Naive thymus-derived CD4-positive, alpha-beta T cell (primary cell): ENCODE measurements around the gene RPS6KB2. TPM values are rescaled to one million over a fixed set of nuclear protein-coding genes. Genes with fewer than 3 reads are reported as not detected.
A peak's percentile ranks its signal among the peaks of the same experiment; 100 is the strongest.

Experiments
- ATAC-seq: fragments of 150-1000 bp; cut with Tn5 transposase; 2 replicates; pipeline ENCODE4 v1.10.0; 2021; ENCODE audit warnings: mild to moderate bottlenecking, moderate library complexity
- CTCF ChIA-PET: fragments of 350-600 bp; sonication (Branson Sonifier 250); formaldehyde crosslinking; loops from one replicate; lab custom pipeline; 2021; ENCODE audit warnings: antibody characterized with exemption; lab: Charles Lee
- POLR2A ChIA-PET: fragments of 350-600 bp; sonication (Branson Sonifier 250); formaldehyde crosslinking; loops from one replicate; lab custom pipeline; 2021; ENCODE audit warnings: antibody characterized with exemption, inconsistent platforms; lab: Charles Lee
- DNase-seq, 9 donors: peaks; one replicate each; pipeline versions ENCODE4 v3.0.0 to v3.0.0-alpha.2; 2020 to 2022; ENCODE audit warnings: mixed read lengths in 1 of 9
- H3K27ac ChIP-seq: one replicate; pipeline ENCODE4 v1.7.0; 2013; ENCODE audit warnings: mild to moderate bottlenecking, low read depth, low read length, moderate library complexity
- H3K27me3 ChIP-seq, 2 donors: one replicate each; pipeline ENCODE4 v1.7.0; 2013; ENCODE audit warnings: low read length in 2 of 2, mild to moderate bottlenecking in 2 of 2, moderate library complexity in 2 of 2; ENCODE audit not compliant: control insufficient read depth in 2 of 2, insufficient read depth in 2 of 2
- H3K36me3 ChIP-seq, 3 experiments: 1 replicate in 2 of 3; 2 replicates in 1 of 3; pipeline ENCODE4 v1.7.0; 2013; ENCODE audit warnings: low read length in 3 of 3, mild to moderate bottlenecking in 3 of 3, moderate library complexity in 1 of 3; ENCODE audit not compliant: insufficient read depth in 3 of 3, control insufficient read depth in 2 of 3
- H3K4me1 ChIP-seq, 2 donors: one replicate each; pipeline ENCODE4 v1.7.0; 2013; ENCODE audit warnings: low read length in 2 of 2, mild to moderate bottlenecking in 2 of 2, moderate library complexity in 1 of 2; ENCODE audit not compliant: control insufficient read depth in 2 of 2, insufficient read depth in 2 of 2
- H3K4me3 ChIP-seq: 2 replicates; pipeline ENCODE4 v1.7.0; 2013; ENCODE audit warnings: mild to moderate bottlenecking, low read length
- H3K9me3 ChIP-seq, 3 experiments: 1 replicate in 2 of 3; 2 replicates in 1 of 3; pipeline ENCODE4 v1.7.0; 2013; ENCODE audit warnings: low read length in 3 of 3; ENCODE audit not compliant: control insufficient read depth in 2 of 3
- H3K27ac Mint-ChIP-seq, 9 donors: one replicate each; pipeline ENCODE4 v1.8.0; 2020 to 2022; ENCODE audit warnings: mixed read lengths in 9 of 9, mild to moderate bottlenecking in 8 of 9, moderate library complexity in 5 of 9, inconsistent platforms in 2 of 9
- H3K27me3 Mint-ChIP-seq, 5 donors: one replicate each; pipeline ENCODE4 v1.8.0; 2021 to 2022; ENCODE audit warnings: mixed read lengths in 5 of 5, mild to moderate bottlenecking in 1 of 5
- H3K36me3 Mint-ChIP-seq, 5 donors: one replicate each; pipeline ENCODE4 v1.8.0; 2020 to 2022; ENCODE audit warnings: mixed read lengths in 5 of 5, mild to moderate bottlenecking in 3 of 5, inconsistent platforms in 1 of 5
- H3K4me1 Mint-ChIP-seq, 7 donors: one replicate each; pipeline ENCODE4 v1.8.0; 2020 to 2022; ENCODE audit warnings: mixed read lengths in 7 of 7, mild to moderate bottlenecking in 3 of 7, inconsistent platforms in 1 of 7
- H3K4me3 Mint-ChIP-seq, 10 donors: one replicate each; pipeline ENCODE4 v1.8.0; 2020 to 2022; ENCODE audit warnings: mild to moderate bottlenecking in 10 of 10, mixed read lengths in 10 of 10, moderate library complexity in 6 of 10, inconsistent platforms in 2 of 10
- H3K9me3 Mint-ChIP-seq, 11 donors: one replicate each; pipeline ENCODE4 v1.8.0; 2020 to 2022; ENCODE audit warnings: mixed read lengths in 11 of 11, mild to moderate bottlenecking in 4 of 11, inconsistent platforms in 1 of 11, moderate library complexity in 1 of 11
- intact Hi-C, 2 donors: fragments of 100-400 bp; cut with micrococcal nuclease; formaldehyde crosslinking; loops; one replicate each; pipeline ENCODE4 v1.15.1; 2023
- polyA plus RNA-seq, 2 donors: library from polyadenylated mRNA; unstranded; fragments of 300-500 nt; fragmentation: Illumina TruSeq; gene quantifications; one replicate each; pipeline ENCODE4 v1.2.3, GENCODE V29; 2021
- total RNA-seq, 6 experiments: library from RNA in 5 of 6; stranded (reverse) in 5 of 6; gene quantifications; 1 replicate in 5 of 6; 2 replicates in 1 of 6; pipeline ENCODE4 v1.2.3 and lab custom pipeline; 2021 to 2026

RPS6KB2 gene
- total and polyA plus RNA-seq, 7 experiments from 2014 or later, result 45.2 to 83.9 (median 69.2) TPM

GRCh38 chr11:67451658-67451976, 23.3 kb downstream of the RPS6KB2 start:
- CTCF ChIA-PET, result interaction anchor here (0.8 to 1.3 kb wide), 2 partner anchors 13 to 83 kb away, joined by 3 read pairs; no protein-coding TSS in a partner anchor
- peaks cover 0 to 2% (median 0%) of the 10 kb centered on the region in 11 donors for H3K9me3 Mint-ChIP-seq
- Histone ChIP-seq H3K27ac (no peak overlapping the region), H3K36me3 (no peaks in the 10 kb centered on the region), H3K4me1 (peaks cover 14 to 31% of the 10 kb centered on the region in 2 donors), H3K27me3 (no peaks in the 10 kb centered on the region), H3K4me3 (no peak overlapping the region), H3K9me3 (no peaks in the 10 kb centered on the region)
- POLR2A ChIA-PET, result interaction anchor here (0.5 to 11.9 kb wide), 12 partner anchors 8 to 150 kb away, joined by 3 to 206 read pairs (median 3); partner anchors contain the start of genes AIP, CABP4, CORO1B and PTPRCAP
- ATAC-seq (no peak), DNase-seq (no peak)
- H3K36me3 Mint-ChIP-seq, result no peaks in the 10 kb centered on the region
- peaks cover 20 to 49% (median 24%) of the 10 kb centered on the region in 7 donors for H3K4me1 Mint-ChIP-seq
- H3K4me3 Mint-ChIP-seq, result peak overlapping the region in 3 of 10 donors; percentile 27 to 69 (median 31)
- intact Hi-C loops, result no loop called here
- H3K27me3 Mint-ChIP-seq, result no peaks in the 10 kb centered on the region
- H3K27ac Mint-ChIP-seq, result peak overlapping the region in 3 of 9 donors; percentile 17 to 68 (median 30)

GRCh38 chr11:67452141-67452952, 24.1 kb downstream of the RPS6KB2 start, which contains the start of gene GPR152:
GPR152 (minus strand) TSS chr11:67452729; CDS start chr11:67452724, 5 bp downstream.
- POLR2A ChIA-PET, result interaction anchor here (0.5 to 11.9 kb wide), 8 partner anchors 9 to 49 kb away, joined by 3 to 206 read pairs (median 5); partner anchors contain the start of genes CABP4, CORO1B, PTPRCAP and TBC1D10C
- Histone ChIP-seq H3K27ac (no peak within 1 kb of the TSS), H3K4me3 (no peak within 1 kb of the TSS), H3K27me3 (no peaks in the 10 kb centered on the region), H3K4me1 (peaks cover 9 to 24% of the 10 kb centered on the region in 2 donors), H3K36me3 (no peaks in the 10 kb centered on the region), H3K9me3 (no peaks in the 10 kb centered on the region)
- Mint-ChIP-seq H3K27ac (peak within 1 kb of the TSS in 4 of 9 donors; percentile 17 to 68 (median 40)), H3K4me3 (peak within 1 kb of the TSS in 2 of 10 donors; percentile 27 to 31), H3K36me3 (no peaks in the 10 kb centered on the region), H3K4me1 (peaks cover 15 to 42% (median 23%) of the 10 kb centered on the region in 7 donors), H3K27me3 (no peaks in the 10 kb centered on the region), H3K9me3 (peaks cover 0 to 3% (median 0%) of the 10 kb centered on the region in 11 donors)
- intact Hi-C loops, result no loop called here
- no peak for ATAC-seq
- CTCF ChIA-PET, result no interaction called here
- no peak for DNase-seq

GRCh38 chr11:67453816-67454732, 25.8 kb downstream of the RPS6KB2 start:
- Mint-ChIP-seq H3K4me1 (peaks cover 5 to 26% (median 11%) of the 10 kb centered on the region in 7 donors), H3K4me3 (no peak overlapping the region), H3K27ac (no peak overlapping the region), H3K36me3 (no peaks in the 10 kb centered on the region), H3K27me3 (no peaks in the 10 kb centered on the region), H3K9me3 (peaks cover 0 to 6% (median 0%) of the 10 kb centered on the region in 11 donors)
- POLR2A ChIA-PET, result interaction anchor here (0.7 to 18.3 kb wide), 6 partner anchors 6 to 102 kb away, joined by 3 to 206 read pairs (median 72); partner anchors contain the start of genes CABP4, CORO1B, GPR152 and PTPRCAP
- Histone ChIP-seq H3K36me3 (no peaks in the 10 kb centered on the region), H3K27ac (no peak overlapping the region), H3K4me1 (peaks cover 0 to 10% of the 10 kb centered on the region in 2 donors), H3K4me3 (no peak overlapping the region), H3K27me3 (no peaks in the 10 kb centered on the region), H3K9me3 (no peaks in the 10 kb centered on the region)
- no peak for DNase-seq
- CTCF ChIA-PET, result no interaction called here
- no peak for ATAC-seq
- intact Hi-C loops, result no loop called here

- peak within 1 kb of the TSS in 1 of 10 donors; percentile 69 for H3K4me3 Mint-ChIP-seq
- intact Hi-C loops, result no loop called here
- no peak for DNase-seq
- peak within 1 kb of the TSS in 2 of 9 donors; percentile 10 to 31 for H3K27ac Mint-ChIP-seq
- peaks cover 0 to 22% (median 8%) of the 10 kb centered on the region in 7 donors for H3K4me1 Mint-ChIP-seq
- Histone ChIP-seq H3K4me1 (peaks cover 0 to 2% of the 10 kb centered on the region in 2 donors), H3K27me3 (no peaks in the 10 kb centered on the region), H3K9me3 (no peaks in the 10 kb centered on the region), H3K27ac (no peak within 1 kb of the TSS), H3K4me3 (no peak within 1 kb of the TSS), H3K36me3 (no peaks in the 10 kb centered on the region)
- H3K9me3 Mint-ChIP-seq, result peaks cover 0 to 6% (median 0%) of the 10 kb centered on the region in 11 donors
- POLR2A ChIA-PET, result interaction anchor here (0.6 to 18.3 kb wide), 6 partner anchors 7 to 44 kb away, joined by 3 to 206 read pairs (median 16); partner anchors contain the start of genes CORO1B, GPR152 and PTPRCAP
- no peaks in the 10 kb centered on the region for H3K36me3 Mint-ChIP-seq
- CTCF ChIA-PET, result no interaction called here
- no peak for ATAC-seq
- H3K27me3 Mint-ChIP-seq, result no peaks in the 10 kb centered on the region
These were observed 26.8 kb downstream of the RPS6KB2 start, which contains the start of gene CABP4 for GRCh38 chr11:67455054-67455453. CABP4 (plus strand) TSS chr11:67455354; CDS start chr11:67455424, 70 bp downstream.

GRCh38 chr11:67456068-67456705, 27.9 kb downstream of the RPS6KB2 start:
- Histone ChIP-seq H3K27ac (no peak overlapping the region), H3K4me3 (no peak overlapping the region), H3K4me1 (no peaks in the 10 kb centered on the region), H3K36me3 (no peaks in the 10 kb centered on the region), H3K27me3 (no peaks in the 10 kb centered on the region), H3K9me3 (no peaks in the 10 kb centered on the region)
- Mint-ChIP-seq H3K4me3 (no peak overlapping the region), H3K9me3 (peaks cover 0 to 6% (median 0%) of the 10 kb centered on the region in 11 donors), H3K27ac (peak overlapping the region in 1 of 9 donors; percentile 58), H3K36me3 (no peaks in the 10 kb centered on the region), H3K27me3 (peaks cover 0 to 2% (median 0%) of the 10 kb centered on the region in 5 donors), H3K4me1 (peaks cover 0 to 15% (median 9%) of the 10 kb centered on the region in 7 donors)
- POLR2A ChIA-PET, result interaction anchor here (0.7 to 18.3 kb wide), 10 partner anchors 8 to 62 kb away, joined by 3 to 206 read pairs (median 6); partner anchors contain the start of genes AIP, CORO1B, GPR152 and PPP1CA
- CTCF ChIA-PET, result no interaction called here
- DNase-seq (no peak), ATAC-seq (no peak)
- intact Hi-C loops, result no loop called here
